ENCODE results near the gene TNS4. TPM values are rescaled to one million over a fixed set of nuclear protein-coding genes. Genes with fewer than 3 reads are reported as not detected.

Gene TNS4
- total RNA-seq, 2 donors from 2014 or later: 0.89 to 2.5 TPM

DNA sequence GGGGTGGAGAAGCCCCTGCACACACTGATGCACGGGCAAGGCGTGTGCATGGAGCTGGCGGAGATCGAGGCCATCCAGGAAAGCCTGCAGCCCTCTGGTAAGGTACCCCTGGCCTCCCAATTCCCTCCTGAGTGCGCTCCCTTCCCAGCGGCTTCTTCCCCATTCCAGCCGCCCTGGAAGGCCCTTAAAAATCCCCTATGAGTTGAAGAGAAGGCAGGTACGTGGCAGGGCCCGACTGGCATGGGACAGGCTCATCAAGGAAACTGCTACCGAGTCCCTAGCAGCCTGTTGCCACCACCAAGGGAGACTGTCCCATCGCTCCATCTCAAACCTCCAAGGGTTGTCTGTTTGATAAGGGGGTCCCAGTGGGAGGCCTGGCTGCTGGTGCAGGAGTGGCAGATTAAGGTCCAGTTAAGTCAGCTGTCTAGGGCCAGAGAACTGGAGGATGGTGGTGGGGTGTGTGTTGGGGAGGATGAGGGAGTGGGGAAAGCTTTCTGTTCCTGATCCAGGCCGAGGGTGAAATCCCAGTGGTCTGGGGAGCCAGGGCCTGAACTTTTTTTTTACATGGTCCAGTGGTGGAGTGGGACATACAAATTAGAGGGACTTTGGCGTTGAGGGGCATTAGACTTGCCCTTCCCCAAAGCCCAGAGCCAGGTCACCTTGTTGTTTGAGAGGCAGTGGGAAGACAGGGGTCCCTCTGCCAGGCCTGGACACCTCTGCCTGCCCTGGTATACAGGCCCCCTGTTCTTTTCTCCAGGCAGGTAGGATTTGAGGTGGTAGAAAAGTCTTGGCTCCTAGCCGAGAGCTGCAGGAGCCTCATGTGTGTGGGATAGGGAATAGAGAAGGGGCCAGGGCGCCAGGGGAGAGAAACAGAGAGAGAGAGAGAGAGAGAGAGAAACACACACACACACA lies 57.2 kb downstream of the TNS4 start:
- no peak overlapping the region for H3K9ac ChIP-seq (ENCODE audit: extremely low read depth, low read length, poor library complexity, severe bottlenecking)
- 19 to 21% methylated on average over 8 to 14 of the region's 15 CpGs for WGBS, 2 experiments (ENCODE audit: insufficient coverage in 1 of 2, insufficient read length in 1 of 2)
- H3K27ac Mint-ChIP-seq: no peak overlapping the region
- no peaks in the 10 kb centered on the region for H3K9me3 Mint-ChIP-seq
- no peaks in the 10 kb centered on the region for H3K9me3 ChIP-seq (ENCODE audit: control insufficient read depth, low read length)
- peaks cover 4% of the 10 kb centered on the region for H3K27me3 ChIP-seq (ENCODE audit: control insufficient read depth, insufficient read depth, low read length, poor library complexity, severe bottlenecking)
- peak overlapping the region; percentile 73 for H3K4me3 ChIP-seq (ENCODE audit: low read length)
- H3K27me3 Mint-ChIP-seq (ENCODE audit: insufficient read depth): peaks cover 10% of the 10 kb centered on the region
- H3K36me3 Mint-ChIP-seq (ENCODE audit: low read depth): no peaks in the 10 kb centered on the region
- TF ChIP-seq, protein P1, sequence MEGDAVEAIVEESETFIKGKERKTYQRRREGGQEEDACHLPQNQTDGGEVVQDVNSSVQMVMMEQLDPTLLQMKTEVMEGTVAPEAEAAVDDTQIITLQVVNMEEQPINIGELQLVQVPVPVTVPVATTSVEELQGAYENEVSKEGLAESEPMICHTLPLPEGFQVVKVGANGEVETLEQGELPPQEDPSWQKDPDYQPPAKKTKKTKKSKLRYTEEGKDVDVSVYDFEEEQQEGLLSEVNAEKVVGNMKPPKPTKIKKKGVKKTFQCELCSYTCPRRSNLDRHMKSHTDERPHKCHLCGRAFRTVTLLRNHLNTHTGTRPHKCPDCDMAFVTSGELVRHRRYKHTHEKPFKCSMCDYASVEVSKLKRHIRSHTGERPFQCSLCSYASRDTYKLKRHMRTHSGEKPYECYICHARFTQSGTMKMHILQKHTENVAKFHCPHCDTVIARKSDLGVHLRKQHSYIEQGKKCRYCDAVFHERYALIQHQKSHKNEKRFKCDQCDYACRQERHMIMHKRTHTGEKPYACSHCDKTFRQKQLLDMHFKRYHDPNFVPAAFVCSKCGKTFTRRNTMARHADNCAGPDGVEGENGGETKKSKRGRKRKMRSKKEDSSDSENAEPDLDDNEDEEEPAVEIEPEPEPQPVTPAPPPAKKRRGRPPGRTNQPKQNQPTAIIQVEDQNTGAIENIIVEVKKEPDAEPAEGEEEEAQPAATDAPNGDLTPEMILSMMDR (conservative IDR thresholded peaks at IDR 0.05): peak; percentile 10
- peak; percentile 76 for DNase-seq
- peaks cover 4% of the 10 kb centered on the region for H3K4me1 ChIP-seq (ENCODE audit: control insufficient read depth, insufficient read depth, low read length)
- no peak overlapping the region for H3K27ac ChIP-seq (ENCODE audit: low read depth, low read length)
- H3K4me1 Mint-ChIP-seq: peaks cover 27% of the 10 kb centered on the region
- H3K4me3 Mint-ChIP-seq: peak overlapping the region; percentile 67
- H3K36me3 ChIP-seq (ENCODE audit: control insufficient read depth, insufficient read depth, low read length): no peaks in the 10 kb centered on the region

DNA sequence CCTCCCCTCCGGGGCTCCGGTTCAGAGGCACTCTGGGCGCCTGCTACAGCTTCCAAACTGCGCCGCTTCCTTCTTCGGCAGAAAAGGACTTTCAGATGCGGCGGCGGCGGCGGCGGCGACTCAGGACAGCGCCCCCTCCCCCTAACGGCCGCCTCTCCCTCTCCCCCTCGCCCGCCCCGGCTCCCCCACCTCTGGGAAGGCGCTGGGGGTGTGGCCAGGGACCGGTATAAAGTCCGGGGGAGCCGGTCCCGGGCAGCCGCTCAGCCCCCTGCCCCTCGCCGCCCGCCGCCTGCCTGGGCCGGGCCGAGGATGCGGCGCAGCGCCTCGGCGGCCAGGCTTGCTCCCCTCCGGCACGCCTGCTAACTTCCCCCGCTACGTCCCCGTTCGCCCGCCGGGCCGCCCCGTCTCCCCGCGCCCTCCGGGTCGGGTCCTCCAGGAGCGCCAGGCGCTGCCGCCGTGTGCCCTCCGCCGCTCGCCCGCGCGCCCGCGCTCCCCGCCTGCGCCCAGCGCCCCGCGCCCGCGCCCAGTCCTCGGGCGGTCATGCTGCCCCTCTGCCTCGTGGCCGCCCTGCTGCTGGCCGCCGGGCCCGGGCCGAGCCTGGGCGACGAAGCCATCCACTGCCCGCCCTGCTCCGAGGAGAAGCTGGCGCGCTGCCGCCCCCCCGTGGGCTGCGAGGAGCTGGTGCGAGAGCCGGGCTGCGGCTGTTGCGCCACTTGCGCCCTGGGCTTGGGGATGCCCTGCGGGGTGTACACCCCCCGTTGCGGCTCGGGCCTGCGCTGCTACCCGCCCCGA lies 58.0 kb downstream of the TNS4 start, which contains the start of gene IGFBP4:
Gene IGFBP4, plus strand, starts transcription at position 255 of the 792 bp plus-strand sequence. Its CDS starts 286 bp downstream, at position 541.
- Histone ChIP-seq H3K27ac (ENCODE audit: low read depth, low read length) (no peak within 1 kb of the TSS), H3K36me3 (ENCODE audit: control insufficient read depth, insufficient read depth, low read length) (no peaks in the 10 kb centered on the region), H3K4me1 (ENCODE audit: control insufficient read depth, insufficient read depth, low read length) (peaks cover 4% of the 10 kb centered on the region), H3K9ac (ENCODE audit: extremely low read depth, low read length, poor library complexity, severe bottlenecking) (peak within 1 kb of the TSS; percentile 34), H3K27me3 (ENCODE audit: control insufficient read depth, insufficient read depth, low read length, poor library complexity, severe bottlenecking) (peaks cover 4% of the 10 kb centered on the region), H3K9me3 (ENCODE audit: control insufficient read depth, low read length) (no peaks in the 10 kb centered on the region), H3K4me3 (ENCODE audit: low read length) (peak within 1 kb of the TSS; percentile 73)
- Mint-ChIP-seq H3K27me3 (ENCODE audit: insufficient read depth) (peaks cover 10% of the 10 kb centered on the region), H3K4me1 (peaks cover 22% of the 10 kb centered on the region), H3K36me3 (ENCODE audit: low read depth) (no peaks in the 10 kb centered on the region), H3K27ac (no peak within 1 kb of the TSS), H3K4me3 (peak within 1 kb of the TSS; percentile 67), H3K9me3 (no peaks in the 10 kb centered on the region)
- WGBS, 2 experiments (ENCODE audit: insufficient coverage in 1 of 2, insufficient read length in 1 of 2): 1% methylated on average over 37 to 98 of the region's 98 CpGs
- TF ChIP-seq, protein P1 (conservative IDR thresholded peaks at IDR 0.05): peak; percentile 44
- peak; percentile 95 for DNase-seq

- Histone ChIP-seq H3K9me3 (ENCODE audit: control insufficient read depth, low read length) (no peaks in the 10 kb centered on the region), H3K4me3 (ENCODE audit: low read length) (peak overlapping the region; percentile 73), H3K36me3 (ENCODE audit: control insufficient read depth, insufficient read depth, low read length) (no peaks in the 10 kb centered on the region), H3K9ac (ENCODE audit: extremely low read depth, low read length, poor library complexity, severe bottlenecking) (peak overlapping the region; percentile 34), H3K4me1 (ENCODE audit: control insufficient read depth, insufficient read depth, low read length) (peaks cover 4% of the 10 kb centered on the region), H3K27me3 (ENCODE audit: control insufficient read depth, insufficient read depth, low read length, poor library complexity, severe bottlenecking) (peaks cover 4% of the 10 kb centered on the region), H3K27ac (ENCODE audit: low read depth, low read length) (no peak overlapping the region)
- no peaks in the 10 kb centered on the region for H3K9me3 Mint-ChIP-seq
- H3K36me3 Mint-ChIP-seq (ENCODE audit: low read depth): no peaks in the 10 kb centered on the region
- peaks cover 22% of the 10 kb centered on the region for H3K4me1 Mint-ChIP-seq
- H3K27me3 Mint-ChIP-seq (ENCODE audit: insufficient read depth): peaks cover 10% of the 10 kb centered on the region
- TF ChIP-seq, protein P1 (conservative IDR thresholded peaks at IDR 0.05): no peak
- 40 to 42% methylated on average over 20 to 29 of the region's 29 CpGs for WGBS, 2 experiments (ENCODE audit: insufficient coverage in 1 of 2, insufficient read length in 1 of 2)
- no peak for DNase-seq
- no peak overlapping the region for H3K27ac Mint-ChIP-seq
- H3K4me3 Mint-ChIP-seq: peak overlapping the region; percentile 67
Measured at GRCh38 chr17:40442392-40443195, 58.8 kb downstream of the TNS4 start.

Measured in endodermal cell (in vitro differentiated cells).